BE2C (cell line): ENCODE data around the gene ACKR3.

Experiments used
- DNase-seq: peaks from one replicate; pipeline ENCODE4 v3.0.0-alpha.2; 2020
- H3K27me3 ChIP-seq: fragments of 250-450 bp; sonication (Bioruptor Pico); 2 replicates; pipeline ENCODE4 v1.5.1; 2020; ENCODE audit warnings: mild to moderate bottlenecking
- H3K36me3 ChIP-seq: fragments of 250-450 bp; sonication (Bioruptor Pico); 2 replicates; pipeline ENCODE4 v1.5.1; 2020; ENCODE audit warnings: mild to moderate bottlenecking
- H3K4me1 ChIP-seq: fragments of 250-450 bp; sonication (Bioruptor Pico); 2 replicates; pipeline ENCODE4 v1.5.1; 2020
- H3K4me3 ChIP-seq: 2 replicates; pipeline ENCODE4 v1.5.1; 2011; ENCODE audit warnings: low read depth, low read length
- H3K9me3 ChIP-seq: fragments of 250-450 bp; sonication (Bioruptor Pico); 2 replicates; pipeline ENCODE4 v1.5.1; 2020
- TF ChIP-seq, protein P1 (sequence below): IDR thresholded peaks from 2 replicates; pipeline ENCODE4 v1.5.1; 2012; ENCODE audit warnings: mild to moderate bottlenecking, low read depth, low read length

ACKR3 gene

DNA sequence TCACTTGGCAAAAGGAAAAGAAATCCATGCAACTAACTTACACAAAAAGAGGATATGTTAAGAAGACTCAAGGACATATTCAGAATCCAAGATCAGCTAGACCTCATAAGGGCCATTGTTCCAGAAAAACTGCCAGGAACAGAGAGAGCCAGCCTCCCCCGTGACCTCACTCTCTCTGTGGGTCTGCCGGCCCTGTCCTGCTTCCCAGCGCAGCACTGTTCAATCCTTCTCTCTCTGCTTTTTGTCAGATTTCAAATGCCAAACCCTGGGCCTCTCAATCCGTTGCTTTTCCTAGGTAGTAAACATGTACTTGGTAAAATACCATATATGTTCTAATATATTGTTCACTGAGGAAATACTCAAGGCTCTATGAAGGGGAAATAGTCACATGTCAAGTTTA, 40.0 kb upstream of the ACKR3 start:
- H3K4me3 ChIP-seq: no peak overlapping the region
- no peaks in the 10 kb centered on the region for H3K36me3 ChIP-seq
- no peaks in the 10 kb centered on the region for H3K9me3 ChIP-seq
- no peaks in the 10 kb centered on the region; the same call in 1 of the 2 replicates for H3K27me3 ChIP-seq
- no peak for DNase-seq
- no peaks in the 10 kb centered on the region for H3K4me1 ChIP-seq
- TF ChIP-seq, protein P1, sequence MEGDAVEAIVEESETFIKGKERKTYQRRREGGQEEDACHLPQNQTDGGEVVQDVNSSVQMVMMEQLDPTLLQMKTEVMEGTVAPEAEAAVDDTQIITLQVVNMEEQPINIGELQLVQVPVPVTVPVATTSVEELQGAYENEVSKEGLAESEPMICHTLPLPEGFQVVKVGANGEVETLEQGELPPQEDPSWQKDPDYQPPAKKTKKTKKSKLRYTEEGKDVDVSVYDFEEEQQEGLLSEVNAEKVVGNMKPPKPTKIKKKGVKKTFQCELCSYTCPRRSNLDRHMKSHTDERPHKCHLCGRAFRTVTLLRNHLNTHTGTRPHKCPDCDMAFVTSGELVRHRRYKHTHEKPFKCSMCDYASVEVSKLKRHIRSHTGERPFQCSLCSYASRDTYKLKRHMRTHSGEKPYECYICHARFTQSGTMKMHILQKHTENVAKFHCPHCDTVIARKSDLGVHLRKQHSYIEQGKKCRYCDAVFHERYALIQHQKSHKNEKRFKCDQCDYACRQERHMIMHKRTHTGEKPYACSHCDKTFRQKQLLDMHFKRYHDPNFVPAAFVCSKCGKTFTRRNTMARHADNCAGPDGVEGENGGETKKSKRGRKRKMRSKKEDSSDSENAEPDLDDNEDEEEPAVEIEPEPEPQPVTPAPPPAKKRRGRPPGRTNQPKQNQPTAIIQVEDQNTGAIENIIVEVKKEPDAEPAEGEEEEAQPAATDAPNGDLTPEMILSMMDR: no peak

GRCh38 chr2:236530512-236530911, 39.1 kb upstream of the ACKR3 start:
- Histone ChIP-seq H3K9me3 (no peaks in the 10 kb centered on the region), H3K27me3 (no peaks in the 10 kb centered on the region; the same call in 1 of the 2 replicates), H3K4me1 (no peaks in the 10 kb centered on the region), H3K4me3 (no peak overlapping the region), H3K36me3 (no peaks in the 10 kb centered on the region)
- TF ChIP-seq, protein P1: no peak
- DNase-seq: no peak

DNA sequence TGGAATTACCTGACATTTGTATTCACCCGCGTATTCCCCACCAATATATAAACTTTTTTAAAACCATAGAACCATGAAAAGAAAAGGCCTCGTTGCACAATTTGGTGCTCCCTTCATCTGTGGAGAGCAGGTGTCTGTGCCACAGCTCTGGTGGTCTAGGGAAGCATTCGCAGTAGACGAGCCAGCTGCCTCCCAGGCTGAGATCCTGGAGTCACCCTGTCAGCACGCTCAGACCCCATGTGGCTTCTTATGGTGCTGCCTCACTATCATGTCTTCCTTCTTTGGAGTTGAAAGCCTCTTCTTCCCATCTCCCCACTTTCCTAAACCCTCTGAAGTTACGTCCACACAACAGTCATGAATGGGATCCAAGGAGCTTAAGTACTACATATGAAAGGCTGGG, 38.4 kb upstream of the ACKR3 start:
- TF ChIP-seq, protein P1: no peak
- Histone ChIP-seq H3K9me3 (no peaks in the 10 kb centered on the region), H3K4me3 (no peak overlapping the region), H3K27me3 (no peaks in the 10 kb centered on the region; the same call in 1 of the 2 replicates), H3K36me3 (no peaks in the 10 kb centered on the region), H3K4me1 (no peaks in the 10 kb centered on the region)
- no peak for DNase-seq

DNA sequence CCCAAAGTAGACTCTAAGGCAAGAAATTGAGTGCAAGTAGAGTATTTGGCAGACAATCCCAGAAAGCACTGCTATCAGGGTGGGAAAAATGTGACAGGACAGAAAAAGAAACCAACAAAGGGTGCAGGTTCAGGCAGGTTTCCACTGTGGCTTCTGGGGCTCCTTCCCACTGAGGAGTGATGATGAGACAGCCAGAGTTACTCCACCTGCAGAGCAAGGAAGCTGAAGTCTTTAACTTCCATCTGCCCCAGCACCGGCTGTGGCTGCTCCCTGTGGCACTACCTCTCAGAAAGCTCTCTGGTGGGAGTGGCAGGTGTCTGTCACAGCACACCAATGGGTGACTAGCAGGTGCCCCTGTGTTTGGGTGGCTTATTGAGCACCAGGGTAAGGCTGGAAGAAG, 37.6 kb upstream of the ACKR3 start:
- no peaks in the 10 kb centered on the region for H3K4me1 ChIP-seq
- no peaks in the 10 kb centered on the region for H3K36me3 ChIP-seq
- H3K4me3 ChIP-seq: no peak overlapping the region
- TF ChIP-seq, protein P1: no peak
- no peaks in the 10 kb centered on the region for H3K9me3 ChIP-seq
- no peaks in the 10 kb centered on the region; the same call in 1 of the 2 replicates for H3K27me3 ChIP-seq
- no peak for DNase-seq

DNA sequence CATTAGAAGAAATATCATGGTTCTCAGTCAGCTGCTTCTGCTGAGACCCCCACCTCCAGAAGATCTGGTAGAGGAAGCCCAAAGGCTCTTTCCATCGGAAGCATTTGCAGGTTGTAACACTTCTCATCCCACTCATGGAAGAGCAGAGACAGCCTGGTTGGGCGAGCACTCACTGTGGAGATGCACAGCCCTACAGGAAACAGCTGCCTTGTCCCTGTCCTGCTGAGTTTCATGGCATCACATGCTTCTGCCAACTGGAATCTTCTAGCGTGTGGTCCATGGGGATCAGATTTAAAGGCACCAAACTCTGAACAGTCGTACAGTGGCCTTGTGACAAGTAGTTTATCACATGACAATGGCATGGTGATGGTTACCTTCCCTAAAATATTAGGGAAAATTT, 36.3 kb upstream of the ACKR3 start:
- Histone ChIP-seq H3K36me3 (no peaks in the 10 kb centered on the region), H3K9me3 (no peaks in the 10 kb centered on the region), H3K4me3 (no peak overlapping the region), H3K27me3 (no peaks in the 10 kb centered on the region), H3K4me1 (no peaks in the 10 kb centered on the region)
- DNase-seq: no peak
- TF ChIP-seq, protein P1: no peak

- TF ChIP-seq, protein P1: no peak
- Histone ChIP-seq H3K27me3 (no peaks in the 10 kb centered on the region), H3K4me1 (no peaks in the 10 kb centered on the region), H3K36me3 (no peaks in the 10 kb centered on the region), H3K9me3 (no peaks in the 10 kb centered on the region), H3K4me3 (no peak overlapping the region)
- no peak for DNase-seq
These were observed 34.6 kb upstream of the ACKR3 start for GRCh38 chr2:236535024-236535423.
